ENCODE results near the gene PRSS2.

DNA sequence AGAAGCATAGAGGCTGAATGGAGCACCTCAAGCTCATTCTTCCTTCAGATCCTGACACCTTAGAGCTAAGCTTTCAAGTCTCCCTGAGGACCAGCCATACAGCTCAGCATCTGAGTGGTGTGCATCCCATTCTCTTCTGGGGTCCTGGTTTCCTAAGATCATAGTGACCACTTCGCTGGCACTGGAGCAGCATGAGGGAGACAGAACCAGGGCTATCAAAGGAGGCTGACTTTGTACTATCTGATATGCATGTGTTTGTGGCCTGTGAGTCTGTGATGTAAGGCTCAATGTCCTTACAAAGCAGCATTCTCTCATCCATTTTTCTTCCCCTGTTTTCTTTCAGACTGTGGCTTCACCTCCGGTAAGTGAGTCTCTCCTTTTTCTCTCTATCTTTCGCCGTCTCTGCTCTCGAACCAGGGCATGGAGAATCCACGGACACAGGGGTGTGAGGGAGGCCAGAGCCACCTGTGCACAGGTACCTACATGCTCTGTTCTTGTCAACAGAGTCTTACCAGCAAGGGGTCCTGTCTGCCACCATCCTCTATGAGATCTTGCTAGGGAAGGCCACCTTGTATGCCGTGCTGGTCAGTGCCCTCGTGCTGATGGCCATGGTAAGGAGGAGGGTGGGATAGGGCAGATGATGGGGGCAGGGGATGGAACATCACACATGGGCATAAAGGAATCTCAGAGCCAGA is 31.0 kb downstream of the PRSS2 start:
- TF ChIP-seq EZH2 (IDR thresholded peaks at IDR 0.05; ENCODE audit: insufficient read depth, low read length), result no peak
- TF ChIP-seq, protein P1, sequence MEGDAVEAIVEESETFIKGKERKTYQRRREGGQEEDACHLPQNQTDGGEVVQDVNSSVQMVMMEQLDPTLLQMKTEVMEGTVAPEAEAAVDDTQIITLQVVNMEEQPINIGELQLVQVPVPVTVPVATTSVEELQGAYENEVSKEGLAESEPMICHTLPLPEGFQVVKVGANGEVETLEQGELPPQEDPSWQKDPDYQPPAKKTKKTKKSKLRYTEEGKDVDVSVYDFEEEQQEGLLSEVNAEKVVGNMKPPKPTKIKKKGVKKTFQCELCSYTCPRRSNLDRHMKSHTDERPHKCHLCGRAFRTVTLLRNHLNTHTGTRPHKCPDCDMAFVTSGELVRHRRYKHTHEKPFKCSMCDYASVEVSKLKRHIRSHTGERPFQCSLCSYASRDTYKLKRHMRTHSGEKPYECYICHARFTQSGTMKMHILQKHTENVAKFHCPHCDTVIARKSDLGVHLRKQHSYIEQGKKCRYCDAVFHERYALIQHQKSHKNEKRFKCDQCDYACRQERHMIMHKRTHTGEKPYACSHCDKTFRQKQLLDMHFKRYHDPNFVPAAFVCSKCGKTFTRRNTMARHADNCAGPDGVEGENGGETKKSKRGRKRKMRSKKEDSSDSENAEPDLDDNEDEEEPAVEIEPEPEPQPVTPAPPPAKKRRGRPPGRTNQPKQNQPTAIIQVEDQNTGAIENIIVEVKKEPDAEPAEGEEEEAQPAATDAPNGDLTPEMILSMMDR (IDR thresholded peaks at IDR 0.05; ENCODE audit: insufficient read depth, low read depth, low read length), result no peak

Data from astrocyte (in vitro differentiated cells and primary cell).